ENCODE results near the gene STAMBP.

STAMBP gene

GRCh38 chr2:73908689-73909652 lies 80.2 kb downstream of the STAMBP start:
- DNase-seq: no peak

GRCh38 chr2:73910873-73911547 lies 82.2 kb downstream of the STAMBP start:
- no peak for DNase-seq

GRCh38 chr2:73911548-73912208 lies 82.9 kb downstream of the STAMBP start:
- no peak for DNase-seq

- DNase-seq: peak; percentile 10
Observed at GRCh38 chr2:73913414-73914054, 84.8 kb downstream of the STAMBP start.

- peak; percentile 16 for DNase-seq
Observed at GRCh38 chr2:73914667-73915066, 85.9 kb downstream of the STAMBP start.

- no peak for DNase-seq
Observed at GRCh38 chr2:73915437-73915993, 86.8 kb downstream of the STAMBP start.

- DNase-seq: no peak
Observed at GRCh38 chr2:73916666-73917065, 87.9 kb downstream of the STAMBP start.

- no peak for DNase-seq
Observed at GRCh38 chr2:73917296-73917695, 88.5 kb downstream of the STAMBP start.

GRCh38 chr2:73917696-73918207 lies 89.0 kb downstream of the STAMBP start:
- no peak for DNase-seq

GRCh38 chr2:73918856-73919255 lies 90.1 kb downstream of the STAMBP start:
- no peak for DNase-seq

- DNase-seq: no peak
Observed at GRCh38 chr2:73919596-73920228, 91.0 kb downstream of the STAMBP start.

GRCh38 chr2:73920577-73921545 lies 92.1 kb downstream of the STAMBP start:
- DNase-seq: peak; percentile 71

- no peak for DNase-seq
Observed at GRCh38 chr2:73921581-73921980, 92.8 kb downstream of the STAMBP start.

GRCh38 chr2:73922681-73923080 lies 93.9 kb downstream of the STAMBP start:
- no peak for DNase-seq

Data from stimulated activated CD8-positive, alpha-beta memory T cell treated with anti-CD3 and anti-CD28 coated beads, Interleukin-4, amount 100 ng/mL, for 48 hours (primary cell).